Endothelial cell of umbilical vein (primary cell): ENCODE results near the gene CACNA1C. TPM values are rescaled to one million over a fixed set of nuclear protein-coding genes. Genes with fewer than 3 reads are reported as not detected.

ENCODE experiments used
- BruUV-seq: library from RNA; stranded (reverse); fragments of 400-500 nt; replicated peaks from 2 replicates; lab custom pipeline; 2021; lab: Mats Ljungman, UMichigan
- CTCF ChIA-PET: fragments of 300-600, 350-600 bp; sonication (Branson Sonifier 250); formaldehyde crosslinking; loops from one replicate; lab custom pipeline; 2021; ENCODE audit warnings: antibody characterized with exemption, inconsistent platforms; lab: Charles Lee
- POLR2A ChIA-PET: fragments of 300-600, 350-600 bp; sonication (Branson Sonifier 250); formaldehyde crosslinking; loops from one replicate; lab custom pipeline; 2021; ENCODE audit warnings: antibody characterized with exemption, inconsistent platforms; lab: Charles Lee
- DNase-seq: peaks from one replicate; pipeline ENCODE4 v3.0.0-alpha.2; 2011; ENCODE audit warnings: low read depth, low spot score
- FAIRE-seq: peaks from 2 replicates; lab custom pipeline; 2011; peaks lifted over from hg19 to GRCh38; lab: Jason Lieb, UNC
- H2AFZ ChIP-seq: 2 replicates; pipeline ENCODE4 v1.6.0; 2012; ENCODE audit warnings: low read depth, low read length, control low read depth, inconsistent platforms
- H3K27ac ChIP-seq: 2 replicates; pipeline ENCODE4 v1.5.1; 2011; ENCODE audit warnings: low read depth, mild to moderate bottlenecking, control low read depth, low read length, moderate library complexity; ENCODE audit not compliant: insufficient read depth
- H3K27me3 ChIP-seq, 2 experiments: 2 replicates each; pipeline versions ENCODE4 v1.6.0 to v1.6.1; 2011; ENCODE audit warnings: low read length in 2 of 2, mixed read lengths in 1 of 2; ENCODE audit not compliant: control insufficient read depth in 2 of 2, insufficient read depth in 2 of 2
- H3K36me3 ChIP-seq, 2 experiments: 2 replicates in 1 of 2; 3 replicates in 1 of 2; pipeline ENCODE4 v1.5.1; 2011; ENCODE audit warnings: low read length in 2 of 2, mild to moderate bottlenecking in 1 of 2, moderate library complexity in 1 of 2; ENCODE audit not compliant: control insufficient read depth in 2 of 2, insufficient read depth in 2 of 2; ENCODE audit errors: extremely low read depth in 1 of 2
- H3K4me1 ChIP-seq: 3 replicates; pipeline ENCODE4 v1.5.1; 2011; ENCODE audit warnings: mild to moderate bottlenecking, low read length; ENCODE audit not compliant: control insufficient read depth, insufficient read depth; ENCODE audit errors: extremely low read depth
- H3K4me2 ChIP-seq: 2 replicates; pipeline ENCODE4 v1.6.1; 2011; ENCODE audit warnings: low read length, control low read depth, mixed read lengths; ENCODE audit not compliant: insufficient read depth
- H3K4me3 ChIP-seq, 3 experiments: fragments of 200-600 bp in 1 of 3; sonication (generic), shearing (Covaris generic) in 1 of 3; replicated peaks in 1 of 3; 2 replicates each; pipeline ENCODE4 v1.5.1; 2011 to 2016; ENCODE audit warnings: control low read depth in 3 of 3, low read length in 3 of 3, mild to moderate bottlenecking in 2 of 3, inconsistent platforms in 1 of 3, low read depth in 1 of 3, moderate library complexity in 1 of 3; ENCODE audit not compliant: insufficient read depth in 1 of 3
- H3K79me2 ChIP-seq: 2 replicates; pipeline ENCODE4 v1.6.0; 2012; ENCODE audit warnings: low read length, inconsistent platforms; ENCODE audit not compliant: control insufficient read depth, insufficient read depth
- H3K9ac ChIP-seq: replicated peaks from 2 replicates; pipeline ENCODE3; 2011; ENCODE audit warnings: low read length, control low read depth; ENCODE audit not compliant: insufficient read depth; ENCODE audit errors: extremely low read depth
- H3K9me1 ChIP-seq: replicated peaks from 3 replicates; pipeline ENCODE4 v1.6.0; 2011; ENCODE audit warnings: mild to moderate bottlenecking, low read length; ENCODE audit not compliant: control insufficient read depth, insufficient read depth; ENCODE audit errors: extremely low read depth
- H3K9me3 ChIP-seq: replicated peaks from 2 replicates; pipeline ENCODE4 v1.5.1; 2012; ENCODE audit warnings: low read length, inconsistent platforms; ENCODE audit not compliant: control insufficient read depth, insufficient read depth
- H4K20me1 ChIP-seq: replicated peaks from 2 replicates; pipeline ENCODE3; 2011; ENCODE audit warnings: mild to moderate bottlenecking, low read length; ENCODE audit not compliant: control insufficient read depth, insufficient read depth; ENCODE audit errors: extremely low read depth
- EZH2 ChIP-seq: IDR thresholded peaks from 2 replicates; pipeline ENCODE4 v1.6.1; 2012; ENCODE audit warnings: borderline replicate concordance, low read depth, mild to moderate bottlenecking, moderate library complexity, low read length, inconsistent platforms; ENCODE audit not compliant: severe bottlenecking
- FOS ChIP-seq: IDR thresholded peaks from 2 replicates; pipeline ENCODE4 v1.6.1; 2011; ENCODE audit warnings: mild to moderate bottlenecking, low read length, moderate library complexity, borderline replicate concordance; ENCODE audit not compliant: insufficient read depth
- GATA2 ChIP-seq: IDR thresholded peaks from 2 replicates; pipeline ENCODE4 v1.7.0; 2011; ENCODE audit warnings: low read depth, mild to moderate bottlenecking, moderate library complexity, mixed read lengths, low read length; ENCODE audit not compliant: insufficient read length, insufficient read depth
- JUN ChIP-seq: IDR thresholded peaks from 2 replicates; pipeline ENCODE4 v1.6.1; 2011; ENCODE audit warnings: borderline replicate concordance, low read depth; ENCODE audit not compliant: insufficient read length, insufficient read depth
- MAX ChIP-seq: IDR thresholded peaks from 2 replicates; pipeline ENCODE4 v1.6.1; 2011; ENCODE audit not compliant: insufficient read depth, insufficient read length
- MYC ChIP-seq: IDR thresholded peaks from one replicate; pipeline ENCODE4 v1.6.1; 2011; ENCODE audit warnings: mild to moderate bottlenecking, low read depth, low read length
- POLR2A ChIP-seq: IDR thresholded peaks from 2 replicates; pipeline ENCODE4 v1.6.1; 2012; ENCODE audit warnings: low read depth, mild to moderate bottlenecking, control low read depth, low read length
- POLR2AphosphoS5 ChIP-seq: IDR thresholded peaks from 2 replicates; pipeline ENCODE4 v1.6.1; 2012; ENCODE audit warnings: low read depth, mild to moderate bottlenecking, control low read depth, low read length, moderate library complexity; ENCODE audit not compliant: insufficient read depth
- dilution Hi-C: fragments of 300-500 bp; cut with MboI; formaldehyde crosslinking; loops from one replicate; pipeline ENCODE4 v1.15.0; 2019; ENCODE audit warnings: low sequenced_read_pairs; ENCODE audit not compliant: extremely low pct_ligation_motif_present
- intact Hi-C: fragments of 100-400 bp; cut with micrococcal nuclease; formaldehyde crosslinking; loops from one replicate; pipeline ENCODE4 v1.10.0; 2022
- polyA plus RNA-seq, 4 experiments: library from polyadenylated mRNA; depleted of rRNA in 3 of 4; stranded (reverse) in 3 of 4; unstranded in 1 of 4; fragments of >200 nt; gene quantifications; 2 replicates each; pipeline versions ENCODE4 v1.2.1 to v1.2.3, GENCODE V29; 2011 to 2012; ENCODE audit warnings: missing spikeins in 1 of 4
- total RNA-seq: library from RNA; stranded (reverse); gene quantifications from 2 replicates; pipeline ENCODE4 v1.2.3, GENCODE V29; 2021
- TF ChIP-seq, protein P1 (sequence below), 2 donors: IDR thresholded peaks; 1 replicate in 1 of 2; 2 replicates in 1 of 2; pipeline ENCODE4 v1.5.1; 2011; ENCODE audit warnings: low read length in 2 of 2, mild to moderate bottlenecking in 2 of 2, moderate library complexity in 2 of 2, control low read depth in 1 of 2, inconsistent platforms in 1 of 2, low read depth in 1 of 2; ENCODE audit not compliant: insufficient read depth in 1 of 2; ENCODE audit errors: extremely low read depth in 1 of 2

Gene CACNA1C
- total and polyA plus RNA-seq, 2 donors (not counting 3 experiments of a cell fraction or from before 2014, with no cell fraction given), result not detected

- Histone ChIP-seq H3K79me2 (no peaks in the 10 kb centered on the region), H3K4me3 (no peak overlapping the region), H4K20me1 (no peaks in the 10 kb centered on the region), H3K36me3 (no peaks in the 10 kb centered on the region), H3K9me1 (no peaks in the 10 kb centered on the region), H3K4me2 (no peak overlapping the region), H3K27me3 (no peaks in the 10 kb centered on the region), H3K9me3 (no peaks in the 10 kb centered on the region), H2AFZ (no peak overlapping the region), H3K4me1 (no peaks in the 10 kb centered on the region), H3K9ac (no peak overlapping the region), H3K27ac (no peak overlapping the region)
- BruUV-seq, result no TSS peak
- ChIA-PET POLR2A (no interaction called here), CTCF (no interaction called here)
- TF ChIP-seq, protein P1, sequence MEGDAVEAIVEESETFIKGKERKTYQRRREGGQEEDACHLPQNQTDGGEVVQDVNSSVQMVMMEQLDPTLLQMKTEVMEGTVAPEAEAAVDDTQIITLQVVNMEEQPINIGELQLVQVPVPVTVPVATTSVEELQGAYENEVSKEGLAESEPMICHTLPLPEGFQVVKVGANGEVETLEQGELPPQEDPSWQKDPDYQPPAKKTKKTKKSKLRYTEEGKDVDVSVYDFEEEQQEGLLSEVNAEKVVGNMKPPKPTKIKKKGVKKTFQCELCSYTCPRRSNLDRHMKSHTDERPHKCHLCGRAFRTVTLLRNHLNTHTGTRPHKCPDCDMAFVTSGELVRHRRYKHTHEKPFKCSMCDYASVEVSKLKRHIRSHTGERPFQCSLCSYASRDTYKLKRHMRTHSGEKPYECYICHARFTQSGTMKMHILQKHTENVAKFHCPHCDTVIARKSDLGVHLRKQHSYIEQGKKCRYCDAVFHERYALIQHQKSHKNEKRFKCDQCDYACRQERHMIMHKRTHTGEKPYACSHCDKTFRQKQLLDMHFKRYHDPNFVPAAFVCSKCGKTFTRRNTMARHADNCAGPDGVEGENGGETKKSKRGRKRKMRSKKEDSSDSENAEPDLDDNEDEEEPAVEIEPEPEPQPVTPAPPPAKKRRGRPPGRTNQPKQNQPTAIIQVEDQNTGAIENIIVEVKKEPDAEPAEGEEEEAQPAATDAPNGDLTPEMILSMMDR (IDR thresholded peaks at IDR 0.05; ENCODE audit: extremely low read depth in 1 of 2, insufficient read depth in 1 of 2, low read depth in 1 of 2, low read length in 2 of 2), result no peak
- DNase-seq (no peak), FAIRE-seq (no peak)
- intact Hi-C loops, result no loop called here
- dilution Hi-C loops, result no loop called here
Observed at GRCh38 chr12:2136901-2137300, 84.1 kb downstream of the CACNA1C start.

DNA sequence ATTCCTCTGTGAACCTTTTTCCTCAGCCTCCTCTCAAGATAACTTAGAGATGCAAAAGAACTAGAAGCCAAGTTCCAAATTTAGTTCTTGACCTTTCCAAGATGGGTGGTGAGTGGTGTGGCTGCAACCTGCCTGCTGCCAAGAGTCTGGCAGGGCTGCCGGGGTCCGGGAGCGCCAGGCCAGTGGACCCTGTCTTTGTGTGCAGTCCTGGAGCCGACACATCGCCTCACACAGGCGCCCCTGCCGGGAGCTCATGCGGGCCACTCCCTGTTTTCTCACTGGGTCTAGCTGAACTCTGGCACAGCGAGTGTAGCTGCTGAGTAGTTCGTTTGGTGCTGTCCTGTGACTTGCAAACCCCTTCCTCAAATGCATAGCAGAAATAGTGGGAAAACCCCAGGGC is 84.9 kb downstream of the CACNA1C start:
- H3K27me3 ChIP-seq, result no peaks in the 10 kb centered on the region
- no peaks in the 10 kb centered on the region for H3K79me2 ChIP-seq
- TF ChIP-seq FOS (no peak), POLR2AphosphoS5 (no peak), POLR2A (no peak), GATA2 (no peak), MYC (no peak), MAX (no peak), EZH2 (no peak), JUN (no peak)
- TF ChIP-seq, protein P1 (IDR thresholded peaks at IDR 0.05; ENCODE audit: extremely low read depth in 1 of 2, insufficient read depth in 1 of 2, low read depth in 1 of 2, low read length in 2 of 2), result no peak
- POLR2A ChIA-PET, result no interaction called here
- DNase-seq (no peak), FAIRE-seq (no peak)
- no peak overlapping the region for H2AFZ ChIP-seq
- no peaks in the 10 kb centered on the region for H3K4me1 ChIP-seq
- no peak overlapping the region for H3K27ac ChIP-seq
- no peaks in the 10 kb centered on the region for H4K20me1 ChIP-seq
- no peaks in the 10 kb centered on the region for H3K9me1 ChIP-seq
- no peak overlapping the region for H3K4me3 ChIP-seq
- CTCF ChIA-PET, result no interaction called here
- intact Hi-C loops (no loop called here), dilution Hi-C loops (no loop called here)
- H3K9me3 ChIP-seq, result no peaks in the 10 kb centered on the region
- BruUV-seq, result no TSS peak
- H3K4me2 ChIP-seq, result no peak overlapping the region
- no peak overlapping the region for H3K9ac ChIP-seq
- H3K36me3 ChIP-seq, result no peaks in the 10 kb centered on the region
